HEK293T (cell line): ENCODE results near the gene CCM2.

Experiments
- CTCF ChIA-PET: fragments of 350-600 bp; formaldehyde crosslinking; extraction: SDS; loops from one replicate; lab custom pipeline; 2021; ENCODE audit warnings: antibody characterized with exemption, inconsistent platforms; lab: Yijun Ruan, JAX
- POLR2A ChIA-PET: fragments of 350-600 bp; formaldehyde crosslinking; extraction: SDS; loops from one replicate; lab custom pipeline; 2020; ENCODE audit warnings: antibody characterized with exemption, inconsistent platforms; lab: Yijun Ruan, JAX
- DNase-seq: peaks from one replicate; pipeline ENCODE4 v3.0.0; 2012; ENCODE audit warnings: mixed read lengths; ENCODE audit errors: extremely low spot score
- ARNT ChIP-seq: fragments of 450-650 bp; IDR thresholded peaks from 2 replicates; pipeline ENCODE4 v1.6.1; 2017; ENCODE audit warnings: mild to moderate bottlenecking
- BHLHE40 ChIP-seq: fragments of 450-650 bp; IDR thresholded peaks from 2 replicates; pipeline ENCODE4 v1.6.1; 2016; ENCODE audit warnings: mild to moderate bottlenecking, moderate library complexity, borderline replicate concordance
- CTBP1 ChIP-seq: fragments of 450-650 bp; IDR thresholded peaks from 2 replicates; pipeline ENCODE4 v1.6.1; 2016; ENCODE audit warnings: borderline replicate concordance
- ELF4 ChIP-seq: fragments of 450-650 bp; IDR thresholded peaks from 2 replicates; pipeline ENCODE4 v1.6.1; 2017; ENCODE audit warnings: antibody characterized with exemption
- FOXA1 ChIP-seq: fragments of 450-650 bp; IDR thresholded peaks from 2 replicates; pipeline ENCODE4 v1.6.1; 2016; ENCODE audit warnings: mild to moderate bottlenecking
- FOXK2 ChIP-seq: fragments of 450-650 bp; IDR thresholded peaks from 2 replicates; pipeline ENCODE4 v1.6.1; 2016; ENCODE audit warnings: mild to moderate bottlenecking
- FOXM1 ChIP-seq: fragments of 450-650 bp; IDR thresholded peaks from 2 replicates; pipeline ENCODE4 v1.6.1; 2017; ENCODE audit warnings: mild to moderate bottlenecking, borderline replicate concordance
- HDGF ChIP-seq: fragments of 450-650 bp; IDR thresholded peaks from 2 replicates; pipeline ENCODE4 v1.6.1; 2017; ENCODE audit warnings: antibody characterized with exemption, borderline replicate concordance
- L3MBTL2 ChIP-seq: fragments of 450-650 bp; conservative IDR thresholded peaks from 2 replicates; pipeline ENCODE4 v1.6.1; 2016; ENCODE audit warnings: mild to moderate bottlenecking
- LEF1 ChIP-seq: fragments of 450-650 bp; IDR thresholded peaks from 2 replicates; pipeline ENCODE4 v1.6.1; 2017; ENCODE audit warnings: mild to moderate bottlenecking, borderline replicate concordance
- NFRKB ChIP-seq: fragments of 450-650 bp; IDR thresholded peaks from 2 replicates; pipeline ENCODE4 v1.6.1; 2016; ENCODE audit warnings: mild to moderate bottlenecking, moderate library complexity
- PKNOX1 ChIP-seq: fragments of 450-650 bp; IDR thresholded peaks from 2 replicates; pipeline ENCODE4 v1.6.1; 2016
- SP1 ChIP-seq: fragments of 450-650 bp; IDR thresholded peaks from 2 replicates; pipeline ENCODE4 v1.6.1; 2017
- SUZ12 ChIP-seq: fragments of 450-650 bp; IDR thresholded peaks from 2 replicates; pipeline ENCODE4 v1.6.1; 2016; ENCODE audit warnings: mild to moderate bottlenecking
- TARDBP ChIP-seq: fragments of 450-650 bp; IDR thresholded peaks from 2 replicates; pipeline ENCODE4 v1.6.1; 2016
- ZNF384 ChIP-seq: fragments of 450-650 bp; IDR thresholded peaks from 2 replicates; pipeline ENCODE4 v1.6.1; 2016

Gene CCM2

GRCh38 chr7:45061352-45061751 lies 61.4 kb downstream of the CCM2 start:
- no peak for DNase-seq
- CTCF ChIA-PET, result no interaction called here
- TF ChIP-seq HDGF (no peak), CTBP1 (no peak), ZNF384 (no peak), ARNT (no peak), SUZ12 (no peak), TARDBP (no peak), BHLHE40 (no peak), NFRKB (no peak), FOXK2 (no peak), L3MBTL2 (no peak), FOXA1 (no peak), PKNOX1 (no peak), FOXM1 (no peak)
- POLR2A ChIA-PET, result no interaction called here

- DNase-seq, result no peak
- ChIA-PET CTCF (no interaction called here), POLR2A (no interaction called here)
- TF ChIP-seq ARNT (no peak), LEF1 (no peak), NFRKB (no peak), TARDBP (no peak), BHLHE40 (no peak), HDGF (no peak), ZNF384 (no peak), CTBP1 (no peak)
Measured at GRCh38 chr7:45061806-45062425, 61.9 kb downstream of the CCM2 start.

GRCh38 chr7:45064047-45064725 lies 64.2 kb downstream of the CCM2 start:
- ChIA-PET CTCF (no interaction called here), POLR2A (no interaction called here)
- DNase-seq, result peak; percentile 1
- no peak for TF ChIP-seq ZNF384
- no peak for TF ChIP-seq BHLHE40
- TF ChIP-seq L3MBTL2, result no peak
- TF ChIP-seq FOXM1, result no peak
- no peak for TF ChIP-seq SP1
- TF ChIP-seq SUZ12, result no peak

GRCh38 chr7:45065031-45065995 lies 65.3 kb downstream of the CCM2 start:
- POLR2A ChIA-PET, result no interaction called here
- TF ChIP-seq ARNT (no peak), LEF1 (no peak), FOXK2 (no peak), SUZ12 (no peak), CTBP1 (no peak), SP1 (no peak), NFRKB (no peak), ZNF384 (no peak), FOXM1 (no peak), PKNOX1 (no peak), BHLHE40 (no peak), HDGF (no peak), TARDBP (no peak), FOXA1 (no peak)
- DNase-seq, result peak; percentile 3
- CTCF ChIA-PET, result no interaction called here

- no peak for DNase-seq
- TF ChIP-seq NFRKB (no peak), ARNT (no peak), ELF4 (no peak), TARDBP (no peak), ZNF384 (no peak), L3MBTL2 (no peak), FOXK2 (no peak), FOXM1 (no peak), CTBP1 (no peak), PKNOX1 (no peak), LEF1 (no peak), HDGF (no peak), SUZ12 (no peak), BHLHE40 (no peak), FOXA1 (no peak), SP1 (no peak)
- CTCF ChIA-PET, result no interaction called here
- POLR2A ChIA-PET, result no interaction called here
Measured at GRCh38 chr7:45066409-45066808, 66.4 kb downstream of the CCM2 start.
